CD4-positive, alpha-beta T cell treated with Interleukin-10 for 1 hour (primary cell): ENCODE results near the gene LMLN.
A peak's percentile ranks its signal among the peaks of the same experiment; 100 is the strongest.
"Not testable (repeated sequence)": the region's sequence is repeated elsewhere in the genome, so short reads cannot be mapped to it uniquely, and the experiment has no call there.

Source experiments
- DNase-seq: peaks from one replicate; pipeline ENCODE4 v3.0.0-alpha.2; 2020

Gene LMLN

DNA sequence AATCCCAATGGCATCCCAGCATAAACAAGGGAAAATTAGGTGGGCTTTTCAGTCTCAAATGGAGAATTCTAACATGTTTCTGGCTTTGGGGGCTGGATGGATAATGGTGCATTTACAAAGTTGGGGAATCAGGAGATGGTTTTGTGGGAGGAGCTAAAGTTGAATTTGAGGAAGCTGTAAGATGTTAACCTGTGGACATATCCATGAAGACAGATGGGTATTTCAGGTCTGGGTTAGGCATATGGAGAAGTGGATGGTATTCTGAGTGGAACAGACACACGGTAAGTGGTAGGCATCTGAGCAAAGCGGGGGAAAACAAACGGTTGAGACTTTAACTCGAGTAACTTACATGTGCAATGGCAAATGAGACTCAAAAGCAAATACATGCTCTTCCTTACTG, 1.7 kb upstream of the LMLN start:
- DNase-seq: no peak

DNA sequence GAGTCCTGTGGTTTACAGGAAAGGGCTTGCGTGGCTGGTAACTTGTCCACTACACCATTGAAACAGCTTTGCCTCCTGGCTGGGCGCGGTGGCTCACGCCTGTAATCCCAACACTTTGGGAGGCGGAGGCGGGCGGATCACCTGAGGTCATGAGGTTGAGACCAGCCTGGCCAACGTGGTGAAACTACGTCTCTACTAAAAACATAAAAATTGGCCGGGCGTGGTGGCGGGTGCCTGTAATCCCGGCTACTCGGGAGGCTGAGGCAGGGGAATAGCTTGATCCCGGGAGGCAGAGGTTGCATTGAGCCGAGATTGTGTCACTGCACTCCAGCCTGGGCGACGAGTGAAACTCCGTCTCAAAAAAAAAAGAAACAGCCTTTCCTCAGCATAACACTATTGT, 1.2 kb upstream of the LMLN start:
- DNase-seq: not testable (repeated sequence)

DNA sequence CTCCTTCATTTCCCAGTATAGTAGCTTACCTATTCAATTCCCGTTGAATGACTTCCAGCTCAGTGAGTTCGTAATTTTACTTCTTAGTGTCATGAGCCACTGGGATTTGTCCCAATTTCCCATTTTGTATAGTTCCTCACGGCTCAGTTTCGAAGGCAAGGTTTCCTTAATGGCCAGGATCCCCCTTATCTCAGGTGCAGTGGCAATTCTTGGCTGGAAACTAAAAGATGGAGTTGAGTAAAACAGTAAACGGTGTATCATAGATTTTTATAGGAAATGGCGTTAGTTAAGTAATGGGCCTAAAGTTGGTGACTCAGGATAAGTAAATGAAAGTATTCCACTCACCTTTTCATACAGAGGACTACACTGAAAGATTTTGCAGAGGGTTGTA, 522 bp upstream of the LMLN start:
- DNase-seq: no peak

DNA sequence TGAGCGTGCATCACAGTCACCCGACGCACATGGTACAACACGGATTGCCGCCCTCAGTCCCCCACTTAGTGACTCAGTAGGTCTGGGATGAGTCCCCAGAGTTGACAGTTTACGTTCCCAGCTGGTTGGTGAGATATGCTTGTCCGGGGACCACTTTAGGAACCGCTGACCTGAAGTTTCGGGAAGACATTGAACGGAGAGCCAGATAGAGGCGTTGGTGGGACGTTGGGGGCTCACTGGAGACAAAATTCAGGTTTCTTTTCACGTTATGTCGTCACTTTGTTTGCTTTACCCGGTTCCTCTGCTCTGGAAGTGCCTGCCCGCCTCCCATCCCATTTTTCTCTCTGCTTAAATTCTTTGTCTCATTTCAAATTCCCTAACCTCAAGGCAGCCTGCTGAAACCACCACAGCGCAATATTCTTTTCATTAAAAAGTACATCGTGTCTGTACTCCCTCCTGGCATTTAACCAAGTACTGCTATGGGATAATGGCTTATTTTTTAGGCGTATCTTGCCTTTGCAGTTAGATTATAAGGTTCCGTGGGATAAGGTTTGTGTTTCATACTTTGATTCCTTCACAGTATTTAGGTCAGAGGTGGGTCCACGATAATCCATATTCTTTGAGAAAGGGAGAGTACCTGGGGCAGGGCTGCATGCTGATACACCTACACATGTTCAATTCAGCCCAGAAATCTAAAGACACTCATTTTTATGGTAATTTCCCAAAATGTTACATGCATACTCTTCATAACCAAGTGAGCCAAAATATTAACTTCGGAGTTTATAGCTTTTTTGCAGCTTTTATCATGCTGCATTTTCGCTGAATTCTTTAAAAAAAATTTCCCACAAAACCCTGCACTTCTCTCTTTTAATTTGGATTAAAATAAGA, 921 bp downstream of the LMLN start:
- DNase-seq: no peak

DNA sequence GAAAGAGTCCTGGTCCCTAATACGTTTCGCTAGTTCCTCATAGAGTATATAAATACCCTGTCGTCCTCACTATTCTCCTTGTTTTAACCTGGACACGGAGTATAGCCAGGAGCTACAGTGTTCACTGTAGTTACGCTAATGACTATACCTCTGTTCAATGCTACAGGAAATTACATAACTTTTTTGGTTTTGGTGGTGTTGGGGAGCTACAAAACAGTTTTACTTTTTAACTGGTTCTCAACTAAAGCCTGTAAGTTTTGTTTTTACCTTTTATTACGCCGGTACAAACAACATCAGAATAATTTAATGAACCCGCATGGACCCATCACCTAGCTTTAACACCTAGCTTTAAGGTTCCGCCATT, 1.5 kb downstream of the LMLN start:
- DNase-seq: peak; percentile 36

DNA sequence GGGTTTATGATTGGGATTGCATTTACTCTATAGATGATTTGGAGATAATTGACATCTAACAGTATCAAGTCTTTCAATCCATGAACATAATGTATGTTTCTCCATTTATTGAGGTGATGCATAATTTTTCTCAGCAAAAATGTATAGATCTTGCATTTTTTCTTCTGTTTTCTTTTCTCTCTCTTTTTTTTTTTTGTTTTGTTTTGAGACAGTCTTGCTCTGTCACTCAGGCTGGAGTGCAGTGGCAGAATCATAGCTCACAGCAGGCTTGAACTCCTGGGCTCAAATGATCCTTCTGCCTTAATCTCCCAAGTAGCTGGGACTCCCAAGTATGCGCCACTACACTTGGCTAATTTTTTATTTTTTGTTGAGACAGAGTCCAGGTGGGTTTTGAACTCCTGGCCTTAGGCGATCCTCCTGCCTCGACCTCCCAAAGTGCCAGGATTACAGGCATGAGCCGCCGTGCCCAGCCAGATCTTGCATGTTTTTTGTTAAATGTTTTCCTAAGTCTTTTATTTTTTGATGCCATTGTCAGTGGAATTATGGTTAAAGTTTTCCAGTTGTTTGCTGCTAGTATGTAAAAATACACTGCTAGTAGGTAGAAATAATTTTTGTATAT, 3.1 kb downstream of the LMLN start:
- no peak for DNase-seq

DNA sequence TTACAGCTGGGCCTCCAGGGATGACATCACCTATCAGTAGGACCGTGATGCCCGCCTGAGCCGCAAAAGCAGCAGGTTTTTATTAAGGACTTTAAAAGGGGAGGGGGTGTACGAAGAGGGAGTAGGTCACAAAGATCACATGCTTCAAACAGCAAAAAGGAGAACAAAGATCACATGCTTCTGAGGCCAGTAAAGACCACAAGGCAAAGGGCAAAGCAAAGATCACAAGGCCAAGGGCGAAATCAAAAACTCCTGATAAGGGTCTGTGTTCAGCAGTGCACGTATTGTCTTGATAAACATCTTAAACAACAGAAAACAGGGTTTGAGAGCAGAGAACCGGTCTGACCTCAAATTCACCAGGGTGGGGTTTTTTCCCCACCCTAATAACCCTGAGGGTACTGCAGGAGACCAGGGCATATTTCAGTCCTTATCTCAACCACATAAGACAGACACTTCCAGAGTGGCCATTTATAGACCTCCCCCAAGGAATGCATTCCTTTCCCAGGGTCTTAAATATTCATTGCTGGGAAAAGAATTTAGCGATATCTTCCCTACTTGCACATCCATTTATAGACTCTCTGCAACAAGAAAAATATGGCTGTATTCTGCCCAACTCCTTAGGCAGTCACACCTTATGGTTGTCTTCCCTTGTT, 7.4 kb downstream of the LMLN start:
- DNase-seq: not testable (repeated sequence)

DNA sequence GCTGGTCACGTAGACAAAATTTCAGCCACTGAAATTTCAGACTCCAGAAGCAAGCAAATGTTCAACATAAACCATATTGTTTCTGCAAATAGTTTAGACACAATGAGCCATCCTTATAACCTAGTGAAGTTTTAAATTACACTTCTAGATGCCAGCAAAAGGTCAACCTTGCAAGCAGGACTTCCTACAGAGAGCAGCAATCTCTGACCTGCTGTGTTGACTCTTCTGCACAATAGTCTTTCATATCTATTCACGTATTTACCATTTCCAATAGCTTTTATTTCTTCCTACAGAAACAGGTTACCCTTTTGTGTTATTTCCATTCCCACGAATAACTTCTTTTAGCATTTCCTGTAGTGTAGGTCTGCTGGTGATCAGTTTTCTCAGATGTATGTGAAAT, 10.6 kb downstream of the LMLN start:
- no peak for DNase-seq

DNA sequence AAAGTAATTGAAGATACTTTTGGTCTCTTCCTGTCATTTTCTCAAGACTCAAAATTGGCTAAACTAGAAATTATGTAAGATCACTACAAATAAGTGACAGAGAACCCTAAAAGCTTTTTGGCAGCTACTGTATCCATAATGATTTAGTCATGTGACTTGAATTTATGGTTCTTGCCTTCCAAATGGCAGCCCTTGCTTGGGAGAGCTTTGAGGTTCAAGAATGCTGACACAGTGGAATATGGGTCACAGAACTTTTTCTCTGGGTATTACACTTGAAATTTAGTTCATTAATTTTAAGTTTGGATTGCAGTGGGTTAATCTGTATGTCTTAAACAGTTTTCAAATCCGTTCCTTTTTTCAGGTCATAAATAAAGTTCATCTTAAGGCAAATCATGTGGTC, 14.0 kb downstream of the LMLN start:
- DNase-seq: no peak

DNA sequence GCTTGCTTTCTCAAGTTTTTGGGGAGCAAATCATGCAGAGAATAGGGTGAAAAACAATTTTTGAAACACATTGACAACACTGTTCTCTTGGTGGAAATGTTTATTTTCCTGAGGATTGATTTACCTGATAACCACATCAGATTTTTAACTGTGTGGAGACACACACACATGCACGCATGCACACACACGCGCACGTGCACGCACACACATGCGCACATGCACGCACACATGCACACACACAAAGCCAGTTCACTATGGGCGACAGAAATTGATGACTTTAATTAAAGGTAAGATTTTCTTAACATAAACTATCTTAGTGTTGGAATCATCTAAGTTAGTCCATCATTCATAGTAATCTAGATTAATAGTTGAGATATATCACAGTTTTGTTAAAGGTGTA, 15.3 kb downstream of the LMLN start:
- no peak for DNase-seq

DNA sequence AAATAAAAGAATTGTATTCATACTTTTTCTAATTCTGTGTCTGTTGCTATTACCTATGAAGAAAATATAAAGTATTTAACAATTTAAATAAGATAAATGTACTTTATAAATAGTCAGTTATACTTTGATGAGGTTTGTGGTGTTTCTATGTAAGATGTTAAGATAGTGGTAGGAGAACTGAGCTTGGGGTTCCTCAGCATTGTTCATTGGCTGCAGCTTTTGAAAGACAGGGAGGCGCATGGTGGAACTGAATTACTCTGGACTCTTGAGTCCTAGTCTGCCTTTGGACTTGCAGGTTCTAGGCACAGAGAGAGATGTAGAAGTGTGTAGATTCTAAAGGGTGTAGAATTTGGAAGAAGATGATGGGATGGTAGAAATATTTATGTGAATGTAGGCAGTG, 23.1 kb downstream of the LMLN start:
- DNase-seq: no peak

DNA sequence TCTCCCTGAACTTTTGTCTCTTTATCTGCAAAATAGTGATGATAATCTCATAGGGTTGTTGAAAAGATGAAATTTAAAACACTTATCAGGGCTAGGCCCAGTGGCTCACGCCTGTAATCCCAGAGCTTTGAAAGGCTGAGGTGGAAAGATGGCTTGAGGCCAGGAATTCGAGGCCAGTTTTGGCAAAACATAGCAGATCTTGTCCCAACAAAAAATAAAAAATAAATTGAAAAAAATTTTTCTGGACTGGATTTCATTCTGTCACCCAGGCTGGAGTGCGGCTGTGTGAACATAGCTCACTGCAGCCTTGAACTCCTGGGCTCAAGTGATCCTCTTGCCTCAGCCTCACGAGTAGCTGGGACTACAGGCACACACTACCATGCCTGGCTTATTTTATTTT, 29.6 kb downstream of the LMLN start:
- no peak for DNase-seq

DNA sequence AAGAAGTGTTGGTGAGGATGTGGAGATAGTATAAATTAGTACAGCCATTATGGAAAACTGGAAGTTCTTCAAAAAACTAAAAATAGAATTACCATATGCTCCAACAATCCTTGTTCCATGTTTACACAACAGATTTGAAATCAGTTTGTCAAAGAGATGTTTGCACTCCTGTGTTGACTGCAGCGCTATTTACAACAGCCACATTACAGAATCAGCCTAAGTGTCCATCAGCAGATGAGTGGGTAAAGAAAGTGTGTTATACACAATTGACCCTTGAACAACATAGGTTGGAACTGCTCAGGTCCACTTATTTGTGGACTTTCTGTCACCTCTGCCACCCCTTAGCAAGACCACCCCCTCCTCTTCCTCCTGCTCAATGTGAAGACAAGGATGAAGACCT, 34.7 kb downstream of the LMLN start:
- DNase-seq: no peak

DNA sequence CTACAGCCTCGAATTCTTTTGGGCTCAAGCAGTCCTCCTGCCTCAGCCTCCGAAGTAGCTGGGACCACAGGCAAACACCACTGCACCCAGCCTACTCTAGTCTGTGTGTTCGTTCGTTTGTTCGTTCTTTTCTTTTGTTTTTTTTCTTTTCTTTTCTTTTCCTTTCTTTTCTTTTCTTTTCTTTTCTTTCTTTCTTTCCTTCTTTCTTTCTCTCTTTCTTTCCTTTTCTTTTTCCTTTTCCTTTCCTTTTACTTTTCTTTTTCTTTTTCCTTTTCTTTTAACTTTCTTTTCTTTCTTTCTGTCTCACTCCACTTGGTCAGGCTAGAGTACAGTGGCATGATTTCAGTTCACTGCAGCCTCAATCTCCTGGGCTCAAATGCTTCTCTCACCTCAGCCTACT, 36.8 kb downstream of the LMLN start:
- no peak for DNase-seq

DNA sequence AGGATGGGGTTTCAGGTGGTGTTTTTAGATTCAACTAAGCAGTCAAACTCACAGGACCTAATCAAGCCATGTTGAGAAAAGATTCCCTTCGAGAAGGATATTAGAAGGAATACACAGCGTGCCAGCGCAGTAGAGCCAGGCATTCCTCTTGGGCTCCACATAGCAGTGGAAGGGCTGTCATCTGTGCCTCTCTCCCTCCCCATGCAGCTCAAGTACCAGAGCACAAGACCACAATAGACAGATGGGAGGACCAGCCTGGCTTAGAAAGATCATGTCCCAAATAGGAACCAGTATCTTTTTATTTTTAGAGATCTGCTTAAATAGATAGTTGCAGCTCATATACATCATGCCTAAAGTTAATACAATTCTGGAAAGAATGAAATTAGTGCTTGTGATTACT, 37.9 kb downstream of the LMLN start:
- DNase-seq: no peak

DNA sequence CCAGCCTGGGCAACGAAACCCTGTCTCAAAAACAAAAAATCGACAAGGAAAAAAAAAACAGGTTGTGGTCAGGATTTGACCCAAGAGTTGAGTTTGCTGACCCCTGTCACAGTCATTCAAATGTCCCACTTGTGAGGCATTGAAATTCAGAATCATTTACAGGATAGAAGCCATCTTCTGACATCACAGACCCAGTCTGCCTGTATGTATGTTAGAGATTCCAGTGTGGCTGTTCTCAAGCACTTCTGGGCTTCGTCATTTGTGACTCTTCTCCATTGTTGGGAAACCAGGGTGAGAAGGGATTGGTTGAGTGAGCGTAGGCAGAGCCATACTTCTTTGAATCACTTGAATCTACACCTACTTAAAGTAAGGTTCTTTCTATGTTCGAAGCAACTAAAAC, 57.1 kb downstream of the LMLN start:
- DNase-seq: no peak

DNA sequence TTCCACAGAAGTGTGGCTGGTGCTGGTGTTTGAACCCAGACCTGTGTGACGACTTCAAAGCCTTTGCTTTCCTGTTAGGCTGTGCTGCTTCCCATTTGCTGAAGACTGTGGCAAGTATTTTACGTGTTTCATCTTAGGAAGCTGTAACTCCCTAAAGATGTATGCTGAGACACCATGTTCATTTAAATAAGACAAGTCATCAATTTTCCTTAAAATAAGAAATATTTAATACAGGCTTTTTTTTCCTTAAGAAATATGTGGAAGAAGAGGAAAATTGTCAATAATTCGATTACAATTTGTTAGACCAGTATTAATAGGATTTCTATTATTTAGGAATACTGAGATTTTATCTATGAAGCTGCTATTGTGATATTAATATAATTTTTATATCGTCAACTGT, 58.4 kb downstream of the LMLN start:
- no peak for DNase-seq

DNA sequence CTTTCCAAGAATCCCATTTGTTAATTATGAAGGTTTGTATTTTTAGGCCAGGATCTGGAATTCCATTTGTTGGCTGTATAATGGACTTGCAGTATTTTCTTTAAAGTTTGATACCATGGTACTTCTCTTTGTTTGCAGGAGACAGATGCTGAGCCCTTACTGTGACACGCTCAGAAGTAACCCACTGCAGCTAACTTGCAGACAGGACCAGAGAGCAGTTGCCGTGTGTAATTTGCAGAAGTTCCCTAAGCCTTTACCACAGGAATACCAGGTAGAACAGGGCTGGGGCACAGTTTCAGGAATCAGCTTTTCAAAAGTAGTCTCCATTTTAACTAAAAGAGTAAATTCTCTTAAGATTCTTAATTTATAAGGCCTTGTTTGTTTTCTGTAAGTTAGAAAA, 59.1 kb downstream of the LMLN start:
- DNase-seq: no peak

DNA sequence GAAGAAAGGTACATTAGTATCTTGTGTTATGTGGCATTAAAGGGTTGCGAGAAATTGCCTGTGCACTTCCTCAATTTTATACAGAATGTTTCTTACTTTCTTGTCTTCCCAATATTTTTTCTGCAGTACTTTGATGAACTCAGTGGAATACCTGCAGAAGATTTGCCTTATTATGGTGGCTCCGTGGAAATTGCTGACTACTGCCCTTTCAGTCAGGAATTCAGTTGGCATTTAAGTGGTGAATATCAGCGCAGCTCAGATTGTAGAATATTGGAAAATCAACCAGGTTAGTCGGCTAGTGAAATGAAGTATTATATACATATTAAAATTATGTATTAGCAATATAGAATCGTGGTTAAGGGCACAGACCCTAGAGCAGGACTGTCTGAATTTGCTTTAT, 61.3 kb downstream of the LMLN start:
- no peak for DNase-seq

DNA sequence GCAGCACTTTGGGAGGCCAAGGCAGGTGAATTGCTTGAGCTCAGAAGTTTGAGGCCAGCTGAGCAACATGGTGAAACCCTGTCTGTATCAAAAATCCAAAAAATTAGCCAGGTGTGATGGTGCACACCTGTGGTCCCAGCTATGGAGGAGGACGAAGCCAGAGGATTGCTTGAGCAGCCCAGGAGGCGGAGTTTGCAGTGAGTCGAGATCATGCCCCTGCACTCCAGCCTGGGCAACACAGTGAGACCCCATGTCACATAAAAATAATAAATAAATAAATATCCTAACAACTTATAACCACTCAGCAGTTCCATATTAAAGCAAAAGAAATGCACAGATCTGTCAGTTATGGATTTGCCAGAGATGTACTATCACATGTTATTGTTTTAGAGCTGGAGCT, 62.6 kb downstream of the LMLN start:
- DNase-seq: no peak

DNA sequence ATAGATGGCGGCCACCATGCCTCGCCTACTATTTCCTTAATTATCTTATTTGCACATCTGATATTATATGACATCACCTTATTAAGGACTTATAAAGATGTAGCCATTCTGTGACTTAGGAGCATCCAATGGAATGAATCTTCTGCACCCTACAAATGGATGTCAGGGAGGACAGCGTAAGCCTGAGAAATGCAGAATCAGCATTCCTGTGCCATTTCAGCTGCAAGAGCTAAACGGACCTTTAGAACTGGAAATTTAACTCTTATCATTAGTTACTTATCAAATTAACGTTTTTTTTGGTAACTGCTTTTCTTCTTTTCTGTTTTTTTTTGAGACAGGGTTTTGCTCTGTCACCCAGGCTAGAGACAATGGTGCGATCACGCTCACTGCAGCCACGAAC, 65.6 kb downstream of the LMLN start:
- DNase-seq: no peak

DNA sequence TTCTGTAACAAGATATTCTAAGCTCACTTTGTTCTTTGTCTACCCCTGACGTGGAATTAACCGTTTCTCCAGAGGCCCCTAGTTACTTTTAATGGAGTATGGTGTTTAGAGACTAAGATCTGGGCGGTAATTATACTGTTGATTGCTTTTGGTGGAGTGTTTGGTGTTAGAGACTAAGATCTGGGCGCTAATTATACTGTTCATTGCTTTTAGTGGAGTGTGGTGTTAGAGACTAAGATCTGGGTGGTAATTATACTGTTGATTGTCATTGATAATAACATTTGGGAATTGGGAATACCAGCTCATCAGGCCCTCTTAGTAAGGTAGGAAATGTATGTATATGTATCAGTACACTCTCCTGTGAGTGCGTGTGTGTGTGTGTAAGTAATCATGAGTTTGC, 66.6 kb downstream of the LMLN start:
- DNase-seq: no peak

DNA sequence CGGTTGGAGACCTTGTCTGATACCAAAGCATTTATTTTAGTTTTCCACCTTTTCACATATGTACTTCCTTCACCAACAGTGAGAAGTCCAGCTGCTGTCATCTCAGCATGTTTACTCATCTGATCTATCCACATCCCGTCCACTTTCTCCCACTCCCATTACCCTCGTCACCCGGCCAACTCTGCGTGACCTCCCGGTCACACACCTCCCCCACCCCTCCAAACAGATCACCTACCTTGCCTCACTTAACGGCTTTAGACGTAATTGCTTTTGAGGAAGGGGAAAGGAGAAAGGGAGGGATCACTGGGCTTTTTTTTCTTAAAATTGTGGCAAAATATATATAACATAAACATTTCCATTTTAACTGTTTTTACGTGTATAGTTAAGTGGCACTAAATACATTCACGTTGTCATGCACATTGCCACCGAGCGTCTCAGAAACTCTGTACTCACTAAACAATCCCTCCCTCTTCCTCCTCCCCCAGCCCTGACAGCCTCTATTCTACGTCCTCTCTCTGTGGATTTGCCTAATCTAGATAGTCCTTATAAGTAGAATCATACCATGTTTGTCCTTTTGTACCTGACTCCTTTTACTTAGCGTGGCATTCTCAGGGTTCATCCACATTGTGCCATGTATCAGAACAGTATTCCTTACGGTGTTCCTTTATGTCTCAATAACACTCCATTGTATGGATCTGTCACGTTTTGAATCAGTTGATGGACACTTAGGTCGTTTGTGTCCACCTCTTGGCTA, 67.2 kb downstream of the LMLN start:
- no peak for DNase-seq
